ENCODE data around the gene SLIT3.

Gene SLIT3

DNA sequence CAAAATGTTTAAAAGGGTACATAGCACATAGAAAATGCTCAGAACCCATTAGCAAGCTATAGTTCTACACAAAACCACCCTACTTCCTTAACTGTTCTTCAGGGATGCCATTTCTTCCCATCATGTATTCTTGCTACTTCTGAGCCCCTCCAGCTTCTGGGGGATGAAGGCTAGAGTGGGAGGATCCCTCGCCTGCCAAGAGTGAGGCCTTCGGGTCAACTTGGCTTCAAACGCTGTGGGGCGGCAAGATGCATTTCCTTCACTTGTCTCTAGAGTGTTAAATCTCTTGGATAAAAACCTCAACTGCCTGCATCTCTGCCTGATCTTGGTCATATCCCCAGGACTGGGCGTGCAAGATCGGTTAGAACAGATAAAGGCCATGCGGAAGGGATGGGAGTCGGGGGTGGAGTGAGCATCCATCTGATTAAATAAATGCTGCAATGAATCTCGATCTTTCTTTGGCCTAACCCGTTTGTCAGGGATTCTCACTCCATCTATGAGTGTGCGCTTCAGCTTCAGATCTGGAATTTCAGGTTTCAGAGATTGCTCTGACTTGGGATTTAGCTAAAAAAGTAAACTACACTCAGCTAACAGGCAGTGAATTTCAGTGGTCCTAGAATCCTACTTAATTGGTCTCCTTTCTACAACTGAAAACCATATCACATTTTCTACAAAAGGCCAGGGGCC lies 603.8 kb downstream of the SLIT3 start:
- ATAC-seq: no peak

DNA sequence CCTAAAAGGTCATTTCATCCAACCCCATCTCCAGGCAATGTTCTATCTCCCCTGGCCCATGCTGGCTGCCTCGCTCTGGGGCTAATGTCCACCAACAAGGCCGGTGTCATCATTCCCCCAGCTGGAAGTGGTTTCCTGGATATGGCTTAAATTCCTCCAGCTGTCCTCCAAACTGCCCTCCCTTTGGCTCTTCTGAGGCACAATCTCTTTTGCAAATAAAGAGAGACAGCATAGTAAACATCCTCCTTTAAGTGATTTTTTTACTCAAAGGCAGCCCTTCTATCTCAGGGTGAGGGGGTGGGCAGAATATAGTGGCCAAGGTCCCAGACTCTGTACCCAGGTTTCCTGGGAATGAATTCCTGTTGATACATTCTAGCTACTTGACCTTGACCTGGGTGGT lies 604.3 kb downstream of the SLIT3 start:
- TF ChIP-seq, protein P1, sequence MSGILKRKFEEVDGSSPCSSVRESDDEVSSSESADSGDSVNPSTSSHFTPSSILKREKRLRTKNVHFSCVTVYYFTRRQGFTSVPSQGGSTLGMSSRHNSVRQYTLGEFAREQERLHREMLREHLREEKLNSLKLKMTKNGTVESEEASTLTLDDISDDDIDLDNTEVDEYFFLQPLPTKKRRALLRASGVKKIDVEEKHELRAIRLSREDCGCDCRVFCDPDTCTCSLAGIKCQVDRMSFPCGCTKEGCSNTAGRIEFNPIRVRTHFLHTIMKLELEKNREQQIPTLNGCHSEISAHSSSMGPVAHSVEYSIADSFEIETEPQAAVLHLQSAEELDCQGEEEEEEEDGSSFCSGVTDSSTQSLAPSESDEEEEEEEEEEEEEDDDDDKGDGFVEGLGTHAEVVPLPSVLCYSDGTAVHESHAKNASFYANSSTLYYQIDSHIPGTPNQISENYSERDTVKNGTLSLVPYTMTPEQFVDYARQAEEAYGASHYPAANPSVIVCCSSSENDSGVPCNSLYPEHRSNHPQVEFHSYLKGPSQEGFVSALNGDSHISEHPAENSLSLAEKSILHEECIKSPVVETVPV (CRISPR knock-in tag; IDR thresholded peaks at IDR 0.05): no peak
- TF ChIP-seq RARB (CRISPR knock-in tag; IDR thresholded peaks at IDR 0.05) (no peak), PPARA (CRISPR knock-in tag; IDR thresholded peaks at IDR 0.05; ENCODE audit: borderline replicate concordance) (no peak), ZFP30 (CRISPR knock-in tag; IDR thresholded peaks at IDR 0.05) (no peak), ZFP3 (CRISPR knock-in tag; IDR thresholded peaks at IDR 0.05) (no peak), OSR1 (CRISPR knock-in tag; IDR thresholded peaks at IDR 0.05) (no peak), ZNF565 (CRISPR knock-in tag; conservative IDR thresholded peaks at IDR 0.05; ENCODE audit: low read depth) (no peak), ESRRG (CRISPR knock-in tag; IDR thresholded peaks at IDR 0.05) (no peak)
- TF ChIP-seq, protein P2, sequence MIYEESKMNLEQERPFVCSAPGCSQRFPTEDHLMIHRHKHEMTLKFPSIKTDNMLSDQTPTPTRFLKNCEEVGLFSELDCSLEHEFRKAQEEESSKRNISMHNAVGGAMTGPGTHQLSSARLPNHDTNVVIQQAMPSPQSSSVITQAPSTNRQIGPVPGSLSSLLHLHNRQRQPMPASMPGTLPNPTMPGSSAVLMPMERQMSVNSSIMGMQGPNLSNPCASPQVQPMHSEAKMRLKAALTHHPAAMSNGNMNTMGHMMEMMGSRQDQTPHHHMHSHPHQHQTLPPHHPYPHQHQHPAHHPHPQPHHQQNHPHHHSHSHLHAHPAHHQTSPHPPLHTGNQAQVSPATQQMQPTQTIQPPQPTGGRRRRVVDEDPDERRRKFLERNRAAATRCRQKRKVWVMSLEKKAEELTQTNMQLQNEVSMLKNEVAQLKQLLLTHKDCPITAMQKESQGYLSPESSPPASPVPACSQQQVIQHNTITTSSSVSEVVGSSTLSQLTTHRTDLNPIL (CRISPR knock-in tag; IDR thresholded peaks at IDR 0.05; ENCODE audit: low read depth): no peak
- ATAC-seq: no peak

More for the DNA sequence above, 603.8 kb downstream of the SLIT3 start:
- no peak for TF ChIP-seq TCF4 (CRISPR knock-in tag; IDR thresholded peaks at IDR 0.05; ENCODE audit: borderline replicate concordance)

DNA sequence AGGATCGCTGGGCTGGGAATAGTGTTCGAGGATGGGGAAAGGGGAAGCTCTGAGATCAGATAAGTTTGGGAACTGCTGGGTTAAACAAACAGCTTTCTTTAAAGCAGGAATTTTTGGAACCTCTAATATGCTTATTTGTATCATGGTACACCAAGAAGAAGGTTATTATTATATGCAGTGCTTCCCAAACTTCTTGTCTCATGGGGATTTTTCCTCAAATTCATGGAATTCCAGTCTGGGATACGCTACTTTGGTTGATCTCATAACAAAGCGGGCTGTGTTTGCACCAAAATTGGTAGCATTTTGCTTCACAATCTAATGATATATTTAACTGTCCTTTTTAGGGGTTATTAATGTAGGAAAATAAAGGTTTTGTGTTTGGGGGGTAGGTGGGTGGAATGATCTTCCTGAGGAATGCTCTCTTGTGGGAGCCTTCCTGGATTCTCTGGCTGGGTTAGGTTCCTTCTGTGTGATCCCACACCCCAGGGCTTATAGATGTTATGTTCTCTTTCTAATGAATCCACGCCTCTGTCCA lies 605.6 kb downstream of the SLIT3 start:
- no peak for TF ChIP-seq TOX (CRISPR knock-in tag; IDR thresholded peaks at IDR 0.05; ENCODE audit: borderline replicate concordance)
- TF ChIP-seq BACH2 (CRISPR knock-in tag; IDR thresholded peaks at IDR 0.05; ENCODE audit: borderline replicate concordance): no peak
- no peak for ATAC-seq

DNA sequence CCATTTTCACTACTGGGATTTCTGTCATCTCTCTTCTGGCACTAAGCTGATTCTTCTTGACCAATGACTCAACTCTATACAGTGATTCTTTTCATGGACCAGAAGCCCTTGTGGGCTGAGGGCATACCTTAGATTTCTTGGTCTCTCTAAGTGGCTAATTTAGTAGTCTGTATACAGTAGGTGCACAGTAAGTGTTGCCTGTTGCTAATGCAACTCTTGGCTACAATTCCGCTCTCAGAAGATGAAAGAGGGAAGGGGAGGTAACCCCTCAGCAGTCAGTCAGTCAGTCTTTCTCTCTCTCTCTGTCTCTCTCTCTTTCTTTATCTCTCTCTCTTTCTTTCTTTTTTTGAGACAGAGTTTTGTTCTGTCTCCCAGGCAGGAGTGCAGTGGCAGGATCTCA lies 606.6 kb downstream of the SLIT3 start:
- ATAC-seq: no peak
- TF ChIP-seq ESRRG (CRISPR knock-in tag; IDR thresholded peaks at IDR 0.05): no peak
- no peak for TF ChIP-seq BACH2 (CRISPR knock-in tag; IDR thresholded peaks at IDR 0.05; ENCODE audit: borderline replicate concordance)
- TF ChIP-seq CSDC2 (CRISPR knock-in tag; IDR thresholded peaks at IDR 0.05): no peak
- TF ChIP-seq, protein P1 (CRISPR knock-in tag; IDR thresholded peaks at IDR 0.05): no peak
- no peak for TF ChIP-seq RARB (CRISPR knock-in tag; IDR thresholded peaks at IDR 0.05)
- TF ChIP-seq, protein P2 (CRISPR knock-in tag; IDR thresholded peaks at IDR 0.05; ENCODE audit: low read depth): no peak
- no peak for TF ChIP-seq OSR1 (CRISPR knock-in tag; IDR thresholded peaks at IDR 0.05)
- TF ChIP-seq SNAI2 (CRISPR knock-in tag; IDR thresholded peaks at IDR 0.05): no peak
- no peak for TF ChIP-seq ZFP30 (CRISPR knock-in tag; IDR thresholded peaks at IDR 0.05)
- TF ChIP-seq TCF4 (CRISPR knock-in tag; IDR thresholded peaks at IDR 0.05; ENCODE audit: borderline replicate concordance): no peak
- TF ChIP-seq, protein P3, sequence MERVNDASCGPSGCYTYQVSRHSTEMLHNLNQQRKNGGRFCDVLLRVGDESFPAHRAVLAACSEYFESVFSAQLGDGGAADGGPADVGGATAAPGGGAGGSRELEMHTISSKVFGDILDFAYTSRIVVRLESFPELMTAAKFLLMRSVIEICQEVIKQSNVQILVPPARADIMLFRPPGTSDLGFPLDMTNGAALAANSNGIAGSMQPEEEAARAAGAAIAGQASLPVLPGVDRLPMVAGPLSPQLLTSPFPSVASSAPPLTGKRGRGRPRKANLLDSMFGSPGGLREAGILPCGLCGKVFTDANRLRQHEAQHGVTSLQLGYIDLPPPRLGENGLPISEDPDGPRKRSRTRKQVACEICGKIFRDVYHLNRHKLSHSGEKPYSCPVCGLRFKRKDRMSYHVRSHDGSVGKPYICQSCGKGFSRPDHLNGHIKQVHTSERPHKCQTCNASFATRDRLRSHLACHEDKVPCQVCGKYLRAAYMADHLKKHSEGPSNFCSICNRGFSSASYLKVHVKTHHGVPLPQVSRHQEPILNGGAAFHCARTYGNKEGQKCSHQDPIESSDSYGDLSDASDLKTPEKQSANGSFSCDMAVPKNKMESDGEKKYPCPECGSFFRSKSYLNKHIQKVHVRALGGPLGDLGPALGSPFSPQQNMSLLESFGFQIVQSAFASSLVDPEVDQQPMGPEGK (CRISPR knock-in tag; IDR thresholded peaks at IDR 0.05; ENCODE audit: borderline replicate concordance): no peak

DNA sequence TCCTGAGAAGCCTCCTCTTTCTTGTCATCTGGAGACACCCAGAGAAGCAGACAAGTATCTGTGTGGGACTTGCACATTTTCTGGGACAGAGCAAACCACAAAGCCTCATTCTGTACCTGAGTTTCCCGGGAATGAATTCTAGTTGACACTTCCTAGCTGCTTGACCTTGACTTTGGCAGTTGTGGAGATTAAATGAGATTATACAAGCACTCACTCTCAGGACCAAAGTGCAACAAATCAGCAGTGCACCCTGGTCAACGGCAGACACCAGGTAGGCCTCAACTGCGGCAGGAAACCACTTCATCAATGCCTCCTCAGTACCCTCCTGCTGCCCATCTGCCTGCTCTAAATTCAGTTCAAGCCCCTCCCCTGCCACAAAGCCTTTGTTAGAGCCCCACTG lies 607.1 kb downstream of the SLIT3 start:
- ATAC-seq: no peak
- TF ChIP-seq ISL1 (CRISPR knock-in tag; IDR thresholded peaks at IDR 0.05) (no peak), RARB (CRISPR knock-in tag; IDR thresholded peaks at IDR 0.05) (no peak)
- TF ChIP-seq, protein P3 (CRISPR knock-in tag; IDR thresholded peaks at IDR 0.05; ENCODE audit: borderline replicate concordance): no peak

Measured in SK-N-SH treated with all-trans-retinoic acid at 6 μM for 48 hours (cell line).